ENCODE results near the gene C4orf46. TPM values are rescaled to one million over a fixed set of nuclear protein-coding genes. Genes with fewer than 3 reads are reported as not detected.

Gene C4orf46
- total and polyA plus RNA-seq, 10 of the 15 experiments (the other 5 are each of a cell fraction or from before 2014, with no cell fraction given) = 9.3 to 40.2 (median 20.5) TPM

GRCh38 chr4:158625544-158625943, 46.1 kb downstream of the C4orf46 start:
- no peak overlapping the region for H2AFZ ChIP-seq (ENCODE audit: control insufficient read depth, low read depth, low read length)
- ChIA-PET SMC1A (ENCODE audit: uncharacterized antibody, unreplicated experiment) (interaction anchor here (0.6 to 2.0 kb wide), 4 partner anchors 9 to 369 kb away, joined by 3 to 10 read pairs (median 4); no protein-coding TSS in a partner anchor), POLR2A (no interaction called here), RAD21 (ENCODE audit: unreplicated experiment) (interaction anchor here (0.7 to 1.0 kb wide), 2 partner anchors 130 to 371 kb away, joined by 3 read pairs; no protein-coding TSS in a partner anchor), CTCF (interaction anchor here (0.6 to 4.6 kb wide), 7 partner anchors 9 to 370 kb away, joined by 3 to 15 read pairs (median 6); no protein-coding TSS in a partner anchor)
- H3K4me3 ChIP-seq = no peak overlapping the region
- H3K9ac ChIP-seq (ENCODE audit: control insufficient read depth, insufficient read depth, low read length) = no peak overlapping the region
- TF ChIP-seq SIX5 (IDR thresholded peaks at IDR 0.05; ENCODE audit: low read depth, low read length, severe bottlenecking) (no peak), SMAD1 (IDR thresholded peaks at IDR 0.05; ENCODE audit: low read depth, partially characterized antibody) (no peak)
- H3K27me3 ChIP-seq (replicated peaks in 1 of 2; ENCODE audit: control insufficient read depth in 2 of 2, insufficient read depth in 2 of 2, low read length in 1 of 2) = no peaks in the 10 kb centered on the region; a peak in 1 of 4 replicates
- no peak overlapping the region for H3K27ac ChIP-seq (ENCODE audit: control insufficient read depth, insufficient read depth)
- no peaks in the 10 kb centered on the region for H3K9me3 ChIP-seq (replicated peaks; ENCODE audit: control insufficient read depth, insufficient read depth, low read length)
- in situ Hi-C loops (cut with MboI) (no loop called here), intact Hi-C loops (cut with micrococcal nuclease; ENCODE audit: unreplicated experiment) (loop anchor here (1.0 to 10.0 kb wide), 5 partner anchors 129 to 631 kb away; no protein-coding TSS in a partner anchor)
- no peaks in the 10 kb centered on the region for H3K36me3 ChIP-seq (ENCODE audit: control insufficient read depth in 2 of 2, insufficient read depth in 2 of 2, low read length in 1 of 2)
- H3K4me2 ChIP-seq (ENCODE audit: control insufficient read depth, insufficient read depth) = no peak overlapping the region
- H3K4me1 ChIP-seq (ENCODE audit: control insufficient read depth, insufficient read depth, low read length) = no peaks in the 10 kb centered on the region
- no peak for ATAC-seq
- no peak for DNase-seq (ENCODE audit: low read depth, low spot score)
- H4K20me1 ChIP-seq (ENCODE audit: control insufficient read depth, insufficient read depth) = no peaks in the 10 kb centered on the region
- no peaks in the 10 kb centered on the region for H3K79me2 ChIP-seq (ENCODE audit: control insufficient read depth, insufficient read depth, low read length)
- FAIRE-seq = no peak
- 19% methylated on average over 2 of the region's 2 CpGs for WGBS (ENCODE audit: insufficient coverage, insufficient replicate concordance, low lambda C conversion rate, missing lambda C conversion rate)
- BruUV-seq (replicated peaks) = no TSS peak

DNA sequence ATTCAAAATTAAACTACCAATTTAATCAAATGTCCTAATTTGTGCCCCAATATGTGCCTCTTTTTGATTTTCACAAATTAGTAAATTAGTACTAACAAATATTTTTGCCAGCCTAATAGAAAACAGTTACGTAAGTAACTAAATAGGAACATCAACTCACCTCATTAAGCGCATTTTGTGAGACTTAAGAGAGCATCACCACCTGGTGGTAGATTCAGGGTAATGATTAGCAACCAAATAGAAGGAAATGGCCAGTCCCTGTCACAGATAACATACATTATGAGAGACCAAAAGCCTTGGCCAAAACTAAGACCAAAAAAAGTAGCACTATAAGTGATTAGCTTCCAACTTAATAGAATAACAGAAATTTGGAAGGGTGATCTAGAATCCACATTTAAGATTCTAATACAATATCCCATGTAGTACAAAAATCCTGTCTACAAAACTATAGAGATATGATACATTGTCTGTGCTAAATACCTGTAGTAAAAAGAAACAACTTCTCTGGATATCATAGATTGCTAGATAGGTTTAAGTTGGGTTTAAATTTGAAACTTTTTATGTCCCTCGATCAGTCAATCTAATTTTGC, 46.7 kb downstream of the C4orf46 start:
- CTCF ChIA-PET = interaction anchor here (0.6 to 4.6 kb wide), 6 partner anchors 9 to 370 kb away, joined by 3 to 15 read pairs (median 6); no protein-coding TSS in a partner anchor
- no peaks in the 10 kb centered on the region for H3K9me3 ChIP-seq (replicated peaks; ENCODE audit: control insufficient read depth, insufficient read depth, low read length)
- H2AFZ ChIP-seq (ENCODE audit: control insufficient read depth, low read depth, low read length) = no peak overlapping the region
- POLR2A ChIA-PET = no interaction called here
- peak; percentile 93 for ATAC-seq
- 3% methylated on average over 3 of the region's 3 CpGs for WGBS (ENCODE audit: insufficient coverage, insufficient replicate concordance, low lambda C conversion rate, missing lambda C conversion rate)
- no peaks in the 10 kb centered on the region for H3K4me1 ChIP-seq (ENCODE audit: control insufficient read depth, insufficient read depth, low read length)
- no peak overlapping the region for H3K9ac ChIP-seq (ENCODE audit: control insufficient read depth, insufficient read depth, low read length)
- H3K4me2 ChIP-seq (ENCODE audit: control insufficient read depth, insufficient read depth) = no peak overlapping the region
- BruUV-seq (replicated peaks) = no TSS peak
- FAIRE-seq = peak; percentile 47
- RAD21 ChIA-PET (ENCODE audit: unreplicated experiment) = interaction anchor here (0.7 to 1.0 kb wide), 2 partner anchors 129 to 370 kb away, joined by 3 read pairs; no protein-coding TSS in a partner anchor
- no peaks in the 10 kb centered on the region for H3K36me3 ChIP-seq (ENCODE audit: control insufficient read depth in 2 of 2, insufficient read depth in 2 of 2, low read length in 1 of 2)
- H3K27ac ChIP-seq (ENCODE audit: control insufficient read depth, insufficient read depth) = no peak overlapping the region
- intact Hi-C loops (cut with micrococcal nuclease; ENCODE audit: unreplicated experiment) (loop anchor here (1.0 to 10.0 kb wide), 5 partner anchors 129 to 630 kb away; no protein-coding TSS in a partner anchor), in situ Hi-C loops (cut with MboI) (loop anchor here (5.0 kb wide), 1 partner anchor 373 kb away; no protein-coding TSS in a partner anchor)
- H3K4me3 ChIP-seq = no peak overlapping the region
- no peak for TF ChIP-seq ATF7 (IDR thresholded peaks at IDR 0.05; ENCODE audit: low read depth)
- peak; percentile 90 for TF ChIP-seq RAD21 (IDR thresholded peaks at IDR 0.05; ENCODE audit: insufficient read depth, low read depth, low read length)
- TF ChIP-seq SMC3 (IDR thresholded peaks at IDR 0.05; ENCODE audit: borderline replicate concordance, low read length) = peak; percentile 87
- TF ChIP-seq, protein P1, sequence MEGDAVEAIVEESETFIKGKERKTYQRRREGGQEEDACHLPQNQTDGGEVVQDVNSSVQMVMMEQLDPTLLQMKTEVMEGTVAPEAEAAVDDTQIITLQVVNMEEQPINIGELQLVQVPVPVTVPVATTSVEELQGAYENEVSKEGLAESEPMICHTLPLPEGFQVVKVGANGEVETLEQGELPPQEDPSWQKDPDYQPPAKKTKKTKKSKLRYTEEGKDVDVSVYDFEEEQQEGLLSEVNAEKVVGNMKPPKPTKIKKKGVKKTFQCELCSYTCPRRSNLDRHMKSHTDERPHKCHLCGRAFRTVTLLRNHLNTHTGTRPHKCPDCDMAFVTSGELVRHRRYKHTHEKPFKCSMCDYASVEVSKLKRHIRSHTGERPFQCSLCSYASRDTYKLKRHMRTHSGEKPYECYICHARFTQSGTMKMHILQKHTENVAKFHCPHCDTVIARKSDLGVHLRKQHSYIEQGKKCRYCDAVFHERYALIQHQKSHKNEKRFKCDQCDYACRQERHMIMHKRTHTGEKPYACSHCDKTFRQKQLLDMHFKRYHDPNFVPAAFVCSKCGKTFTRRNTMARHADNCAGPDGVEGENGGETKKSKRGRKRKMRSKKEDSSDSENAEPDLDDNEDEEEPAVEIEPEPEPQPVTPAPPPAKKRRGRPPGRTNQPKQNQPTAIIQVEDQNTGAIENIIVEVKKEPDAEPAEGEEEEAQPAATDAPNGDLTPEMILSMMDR (IDR thresholded peaks at IDR 0.05 in 2 of 3, conservative IDR thresholded peaks at IDR 0.05 in 1 of 3; ENCODE audit: control insufficient read depth in 2 of 3, extremely low read depth in 1 of 3, insufficient read depth in 1 of 3, low read depth in 3 of 3, low read length in 3 of 3) = peak; percentile 62 to 76 (median 68)
- no peak for TF ChIP-seq YY1 (IDR thresholded peaks at IDR 0.05; ENCODE audit: low read depth, low read length)
- no peak for TF ChIP-seq CBX3 (IDR thresholded peaks at IDR 0.05; ENCODE audit: borderline replicate concordance, low read depth)
- TF ChIP-seq, protein P2, sequence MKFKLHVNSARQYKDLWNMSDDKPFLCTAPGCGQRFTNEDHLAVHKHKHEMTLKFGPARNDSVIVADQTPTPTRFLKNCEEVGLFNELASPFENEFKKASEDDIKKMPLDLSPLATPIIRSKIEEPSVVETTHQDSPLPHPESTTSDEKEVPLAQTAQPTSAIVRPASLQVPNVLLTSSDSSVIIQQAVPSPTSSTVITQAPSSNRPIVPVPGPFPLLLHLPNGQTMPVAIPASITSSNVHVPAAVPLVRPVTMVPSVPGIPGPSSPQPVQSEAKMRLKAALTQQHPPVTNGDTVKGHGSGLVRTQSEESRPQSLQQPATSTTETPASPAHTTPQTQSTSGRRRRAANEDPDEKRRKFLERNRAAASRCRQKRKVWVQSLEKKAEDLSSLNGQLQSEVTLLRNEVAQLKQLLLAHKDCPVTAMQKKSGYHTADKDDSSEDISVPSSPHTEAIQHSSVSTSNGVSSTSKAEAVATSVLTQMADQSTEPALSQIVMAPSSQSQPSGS (IDR thresholded peaks at IDR 0.05; ENCODE audit: low read length) = 0 out of 2 replicates have a peak, but pooled peaks have one; percentile 16
- H3K79me2 ChIP-seq (ENCODE audit: control insufficient read depth, insufficient read depth, low read length) = no peaks in the 10 kb centered on the region
- SMC1A ChIA-PET (ENCODE audit: uncharacterized antibody, unreplicated experiment) = interaction anchor here (0.6 to 2.0 kb wide), 3 partner anchors 10 to 284 kb away, joined by 3 to 10 read pairs (median 4); no protein-coding TSS in a partner anchor
- no peaks in the 10 kb centered on the region for H4K20me1 ChIP-seq (ENCODE audit: control insufficient read depth, insufficient read depth)
- no peaks in the 10 kb centered on the region; a peak in 1 of 4 replicates for H3K27me3 ChIP-seq (replicated peaks in 1 of 2; ENCODE audit: control insufficient read depth in 2 of 2, insufficient read depth in 2 of 2, low read length in 1 of 2)
- DNase-seq (ENCODE audit: low read depth, low spot score) = peak; percentile 11

Data from GM12878 (cell line).